Effector memory CD4-positive, alpha-beta T cell (primary cell): ENCODE results near the gene FOSL1.
A peak's percentile ranks its signal among the peaks of the same experiment; 100 is the strongest.

Experiments used
- DNase-seq, 3 donors: peaks; one replicate each; pipeline ENCODE4 v3.0.0-alpha.2; 2020
- H3K27ac ChIP-seq: 2 replicates; pipeline ENCODE4 v1.7.0; 2013; ENCODE audit warnings: mild to moderate bottlenecking, low read length, moderate library complexity; ENCODE audit not compliant: insufficient read depth, poor library complexity, severe bottlenecking
- H3K27me3 ChIP-seq: replicated peaks from 2 replicates; pipeline ENCODE4 v1.7.0; 2013; ENCODE audit warnings: mild to moderate bottlenecking, low read length; ENCODE audit not compliant: insufficient read depth, control insufficient read depth, poor library complexity, severe bottlenecking
- H3K36me3 ChIP-seq: 2 replicates; pipeline ENCODE4 v1.7.0; 2013; ENCODE audit warnings: mild to moderate bottlenecking, low read length, moderate library complexity; ENCODE audit not compliant: control insufficient read depth, insufficient read depth
- H3K4me1 ChIP-seq: 2 replicates; pipeline ENCODE4 v1.7.0; 2013; ENCODE audit warnings: low read length, mild to moderate bottlenecking; ENCODE audit not compliant: control insufficient read depth, insufficient read depth, poor library complexity, severe bottlenecking
- H3K4me3 ChIP-seq: 2 replicates; pipeline ENCODE4 v1.7.0; 2013; ENCODE audit warnings: low read length, low read depth, mild to moderate bottlenecking; ENCODE audit not compliant: insufficient read depth, poor library complexity, severe bottlenecking
- H3K9me3 ChIP-seq: 2 replicates; pipeline ENCODE4 v1.7.0; 2013; ENCODE audit warnings: mild to moderate bottlenecking, low read length, moderate library complexity; ENCODE audit not compliant: control insufficient read depth

The FOSL1 gene

DNA sequence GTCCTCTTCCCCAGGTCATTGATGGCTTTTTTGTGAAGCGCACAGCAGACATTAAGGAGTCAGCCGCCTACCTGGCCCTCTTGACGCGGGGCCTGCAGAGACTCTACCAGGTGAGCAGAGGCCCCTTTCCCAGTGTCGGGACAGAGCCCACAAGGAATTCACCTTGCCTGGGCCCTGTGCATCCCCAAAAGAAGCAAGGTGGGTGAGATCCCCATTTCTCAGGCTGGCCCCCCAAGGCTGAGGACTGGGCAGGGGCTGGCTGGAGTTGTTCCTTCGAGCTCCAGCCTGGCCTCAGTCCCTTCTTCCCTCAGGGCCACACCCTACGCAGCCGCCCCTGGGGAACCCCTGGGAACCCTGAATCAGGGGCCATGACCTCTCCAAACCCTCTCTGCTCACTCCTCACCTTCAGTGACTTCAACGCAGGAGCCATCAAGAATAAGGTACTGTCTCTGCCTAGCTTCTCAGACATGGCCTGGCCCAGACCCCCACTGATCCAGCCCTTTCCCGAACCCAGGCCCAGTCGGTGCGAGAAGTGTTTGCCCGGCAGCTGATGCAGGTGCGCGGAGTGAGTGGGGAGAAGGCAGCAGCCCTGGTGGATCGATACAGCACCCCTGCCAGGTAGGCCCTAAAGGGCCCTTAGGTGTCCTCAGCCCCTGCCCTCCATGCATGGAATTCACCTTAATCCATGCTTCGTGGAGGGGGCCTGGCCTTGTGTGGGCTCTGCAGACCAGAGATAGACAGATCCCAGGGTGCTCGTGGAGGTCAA is 35.3 kb downstream of the FOSL1 start:
- H3K36me3 ChIP-seq, result peaks cover 54% of the 10 kb centered on the region
- no peak for DNase-seq
- no peak overlapping the region for H3K27ac ChIP-seq
- H3K9me3 ChIP-seq, result no peaks in the 10 kb centered on the region
- H3K4me1 ChIP-seq, result peaks cover 12% of the 10 kb centered on the region
- no peak overlapping the region for H3K4me3 ChIP-seq
- H3K27me3 ChIP-seq, result no peaks in the 10 kb centered on the region

GRCh38 chr11:65863889-65864705 is 36.1 kb downstream of the FOSL1 start:
- Histone ChIP-seq H3K4me1 (peaks cover 18% of the 10 kb centered on the region), H3K27me3 (no peaks in the 10 kb centered on the region), H3K4me3 (no peak overlapping the region)

GRCh38 chr11:65862941-65863888 is 37.0 kb downstream of the FOSL1 start:
- Histone ChIP-seq H3K4me1 (peaks cover 26% of the 10 kb centered on the region), H3K9me3 (no peaks in the 10 kb centered on the region), H3K27me3 (no peaks in the 10 kb centered on the region), H3K36me3 (peaks cover 54% of the 10 kb centered on the region), H3K4me3 (no peak overlapping the region), H3K27ac (peak overlapping the region; percentile 2)
- DNase-seq, result no peak

More at GRCh38 chr11:65863889-65864705, 36.1 kb downstream of the FOSL1 start:
- H3K27ac ChIP-seq, result no peak overlapping the region
- DNase-seq, result no peak
- peaks cover 54% of the 10 kb centered on the region for H3K36me3 ChIP-seq
- H3K9me3 ChIP-seq, result no peaks in the 10 kb centered on the region

- H3K4me1 ChIP-seq, result peaks cover 26% of the 10 kb centered on the region
- H3K9me3 ChIP-seq, result no peaks in the 10 kb centered on the region
- H3K36me3 ChIP-seq, result peaks cover 53% of the 10 kb centered on the region
- DNase-seq, result no peak
- no peak overlapping the region for H3K27ac ChIP-seq
- no peak overlapping the region for H3K4me3 ChIP-seq
- H3K27me3 ChIP-seq, result no peaks in the 10 kb centered on the region
These were observed 37.9 kb downstream of the FOSL1 start for GRCh38 chr11:65862191-65862735.

- DNase-seq, result no peak
- peaks cover 28% of the 10 kb centered on the region for H3K4me1 ChIP-seq
- no peaks in the 10 kb centered on the region for H3K9me3 ChIP-seq
- peak overlapping the region; percentile 86 for H3K27ac ChIP-seq
- H3K27me3 ChIP-seq, result no peaks in the 10 kb centered on the region
- H3K36me3 ChIP-seq, result peaks cover 47% of the 10 kb centered on the region
- peak overlapping the region; percentile 96 for H3K4me3 ChIP-seq
These were observed 38.5 kb downstream of the FOSL1 start for GRCh38 chr11:65861533-65862183.

DNA sequence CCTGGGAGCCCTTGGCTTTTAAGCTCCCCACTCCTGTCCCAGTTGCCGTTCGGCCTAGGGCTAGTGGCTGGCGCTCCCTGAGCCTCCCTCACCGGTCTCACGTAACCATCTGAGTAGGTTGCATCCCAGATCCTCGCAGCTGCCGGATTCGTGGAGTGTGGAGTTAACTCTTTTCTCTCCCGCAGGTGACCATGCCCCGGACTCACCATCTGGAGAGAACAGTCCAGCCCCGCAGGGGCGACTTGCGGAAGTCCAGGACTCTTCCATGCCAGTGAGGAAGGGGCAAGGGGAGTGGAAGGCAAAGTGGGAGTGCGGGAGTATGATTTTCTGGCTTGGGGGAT is 39.1 kb downstream of the FOSL1 start:
- peaks cover 33% of the 10 kb centered on the region for H3K4me1 ChIP-seq
- peaks cover 42% of the 10 kb centered on the region for H3K36me3 ChIP-seq
- DNase-seq, result no peak
- peak overlapping the region; percentile 86 for H3K27ac ChIP-seq
- H3K4me3 ChIP-seq, result peak overlapping the region; percentile 96
- H3K27me3 ChIP-seq, result no peaks in the 10 kb centered on the region
- H3K9me3 ChIP-seq, result no peaks in the 10 kb centered on the region

DNA sequence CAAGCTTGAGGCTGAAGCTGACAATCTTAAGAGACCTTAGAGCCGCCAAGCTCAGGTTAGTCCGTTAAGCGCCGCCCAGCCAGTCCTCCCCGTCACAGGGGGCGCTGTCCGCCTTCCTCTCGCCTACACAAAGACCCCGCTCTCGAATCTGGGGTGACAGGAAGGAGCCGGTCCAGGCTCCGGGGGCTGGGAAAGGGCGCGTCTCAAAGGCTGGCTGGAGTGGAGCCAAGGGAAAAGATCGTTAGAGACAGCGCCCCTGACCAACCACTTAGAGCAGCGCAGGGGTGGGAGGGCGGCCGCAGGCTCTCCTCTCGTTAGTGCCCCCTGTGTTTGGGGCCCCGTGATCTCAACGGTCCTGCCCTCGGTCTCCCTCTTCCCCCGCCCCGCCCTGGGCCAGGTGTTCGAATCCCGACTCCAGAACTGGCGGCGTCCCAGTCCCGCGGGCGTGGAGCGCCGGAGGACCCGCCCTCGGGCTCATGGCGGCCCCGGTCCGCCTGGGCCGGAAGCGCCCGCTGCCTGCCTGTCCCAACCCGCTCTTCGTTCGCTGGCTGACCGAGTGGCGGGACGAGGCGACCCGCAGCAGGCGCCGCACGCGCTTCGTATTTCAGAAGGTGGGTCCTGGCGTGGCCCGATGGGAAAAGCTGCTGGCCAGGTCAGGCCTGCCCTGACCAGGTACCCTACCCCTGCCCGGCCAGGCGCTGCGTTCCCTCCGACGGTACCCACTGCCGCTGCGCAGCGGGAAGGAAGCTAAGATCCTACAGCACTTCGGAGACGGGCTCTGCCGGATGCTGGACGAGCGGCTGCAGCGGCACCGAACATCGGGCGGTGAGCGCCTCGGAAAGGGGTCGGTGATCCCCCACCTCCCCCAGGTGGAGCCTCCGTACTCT is 39.7 kb downstream of the FOSL1 start, which contains the start of gene MUS81:
TSS of gene MUS81 (plus strand) at position 156 of the 887 bp plus-strand sequence. CDS start at position 477, 321 bp downstream.
- peak; percentile 86 to 92 (median 91) for DNase-seq
- Histone ChIP-seq H3K4me1 (peaks cover 40% of the 10 kb centered on the region), H3K9me3 (no peaks in the 10 kb centered on the region), H3K27me3 (no peaks in the 10 kb centered on the region), H3K4me3 (peak within 1 kb of the TSS; percentile 96), H3K27ac (peak within 1 kb of the TSS; percentile 86), H3K36me3 (peaks cover 42% of the 10 kb centered on the region)

DNA sequence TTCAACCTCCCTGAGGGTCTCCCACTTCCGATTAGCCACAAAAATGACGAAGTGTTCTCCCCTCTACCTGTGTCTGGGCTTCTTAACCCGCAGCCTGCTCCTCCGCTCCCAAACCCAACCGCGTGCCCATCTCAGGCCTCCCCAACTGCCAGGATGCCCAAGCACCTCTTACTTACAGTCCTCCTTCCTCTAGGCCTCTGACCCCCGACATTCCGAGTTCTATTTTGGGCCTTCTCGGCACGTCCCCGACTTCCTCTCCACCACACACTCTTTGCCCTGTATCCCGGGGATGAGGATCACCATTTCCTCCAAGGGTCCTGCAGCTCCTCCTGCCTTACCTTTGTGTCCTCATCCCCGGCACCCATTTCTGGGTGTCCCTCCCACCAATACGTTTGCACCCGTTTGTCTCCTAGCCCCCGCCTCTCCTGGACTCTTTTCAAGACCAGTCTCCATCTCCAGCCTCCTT is 40.3 kb downstream of the FOSL1 start:
- Histone ChIP-seq H3K4me1 (peaks cover 42% of the 10 kb centered on the region), H3K27me3 (no peaks in the 10 kb centered on the region), H3K9me3 (no peaks in the 10 kb centered on the region), H3K4me3 (peak overlapping the region; percentile 96), H3K36me3 (peaks cover 42% of the 10 kb centered on the region), H3K27ac (peak overlapping the region; percentile 86)
- no peak for DNase-seq
